BJ (cell line): ENCODE results near the gene GSTM3. TPM values are rescaled to one million over a fixed set of nuclear protein-coding genes. Genes with fewer than 3 reads are reported as not detected.
"Not testable (repeated sequence)": the region's sequence is repeated elsewhere in the genome, so short reads cannot be mapped to it uniquely, and the experiment has no call there.

Experiments used
- CTCF ChIA-PET: fragments of 350-600 bp; formaldehyde crosslinking; extraction: SDS; loops from one replicate; lab custom pipeline; 2021; ENCODE audit warnings: antibody characterized with exemption, inconsistent platforms; lab: Yijun Ruan, JAX
- POLR2A ChIA-PET: fragments of 300-600 bp; sonication (Branson Sonifier 250); formaldehyde crosslinking; extraction: SDS; loops from one replicate; lab custom pipeline; 2021; ENCODE audit warnings: antibody characterized with exemption; lab: Charles Lee
- DNase-seq: peaks from one replicate; pipeline ENCODE4 v3.0.0-alpha.2; 2011; ENCODE audit warnings: low read depth
- H3K27me3 ChIP-seq: 2 replicates; pipeline ENCODE4 v1.6.0; 2011; ENCODE audit warnings: low read length; ENCODE audit not compliant: control insufficient read depth, insufficient read depth
- H3K36me3 ChIP-seq: 2 replicates; pipeline ENCODE4 v1.5.1; 2011; ENCODE audit warnings: low read length; ENCODE audit not compliant: control insufficient read depth, insufficient read depth
- H3K4me3 ChIP-seq: 2 replicates; pipeline ENCODE4 v1.5.1; 2011; ENCODE audit warnings: low read depth, mild to moderate bottlenecking, control low read depth, low read length
- CTCF ChIP-seq: IDR thresholded peaks from 2 replicates; pipeline ENCODE4 v1.5.1; 2011; ENCODE audit warnings: low read depth, mild to moderate bottlenecking, control low read depth, inconsistent platforms, low read length, moderate library complexity; ENCODE audit not compliant: insufficient read depth
- polyA plus RNA-seq: library from polyadenylated mRNA; depleted of rRNA; stranded (reverse); fragments of >200 nt; gene quantifications from 2 replicates; pipeline ENCODE4 v1.2.3, GENCODE V29; 2011

Gene GSTM3
- polyA plus RNA-seq, 1 experiment = 113 TPM

GRCh38 chr1:109691759-109692158 is 49.1 kb downstream of the GSTM3 start:
- Histone ChIP-seq H3K4me3 (no peak overlapping the region), H3K36me3 (no peaks in the 10 kb centered on the region), H3K27me3 (no peaks in the 10 kb centered on the region)
- no peak for DNase-seq
- POLR2A ChIA-PET = no interaction called here
- CTCF ChIA-PET = no interaction called here
- no peak for TF ChIP-seq CTCF

- DNase-seq = no peak
- POLR2A ChIA-PET = no interaction called here
- H3K27me3 ChIP-seq = no peaks in the 10 kb centered on the region
- H3K36me3 ChIP-seq = no peaks in the 10 kb centered on the region
- H3K4me3 ChIP-seq = no peak overlapping the region
- no peak for TF ChIP-seq CTCF
- CTCF ChIA-PET = no interaction called here
These were observed 50.9 kb downstream of the GSTM3 start for GRCh38 chr1:109689844-109690405.

GRCh38 chr1:109687641-109688499 is 53.0 kb downstream of the GSTM3 start, which contains the start of gene GSTM1:
Gene GSTM1 (plus strand): TSS chr1:109687817. CDS start chr1:109687874, 57 bp downstream.
- ChIA-PET CTCF (no interaction called here), POLR2A (no interaction called here)
- no peak within 1 kb of the TSS for H3K4me3 ChIP-seq
- no peak for TF ChIP-seq CTCF
- H3K27me3 ChIP-seq = no peaks in the 10 kb centered on the region
- DNase-seq = no peak
- H3K36me3 ChIP-seq = no peaks in the 10 kb centered on the region

- DNase-seq, H3K36me3 ChIP-seq, H3K4me3 ChIP-seq, H3K27me3 ChIP-seq, CTCF ChIA-PET, POLR2A ChIA-PET: not testable (repeated sequence)
These were observed 53.7 kb downstream of the GSTM3 start for GRCh38 chr1:109687109-109687508.

- CTCF ChIA-PET, POLR2A ChIA-PET: not testable (repeated sequence)
These were observed 54.9 kb downstream of the GSTM3 start for GRCh38 chr1:109685890-109686289.

GRCh38 chr1:109685399-109685798 is 55.4 kb downstream of the GSTM3 start:
- H3K36me3 ChIP-seq, H3K27me3 ChIP-seq, CTCF ChIA-PET, POLR2A ChIA-PET, H3K4me3 ChIP-seq, DNase-seq: not testable (repeated sequence)

More at GRCh38 chr1:109685890-109686289, 54.9 kb downstream of the GSTM3 start:
- not testable (repeated sequence) for H3K27me3 ChIP-seq, H3K4me3 ChIP-seq, H3K36me3 ChIP-seq, DNase-seq

- CTCF ChIA-PET, DNase-seq, POLR2A ChIA-PET, H3K36me3 ChIP-seq, H3K4me3 ChIP-seq, H3K27me3 ChIP-seq: not testable (repeated sequence)
These were observed 56.1 kb downstream of the GSTM3 start for GRCh38 chr1:109684777-109685176.
